Gastrocnemius medialis (tissue), 4 donors: Measurements from ENCODE around the gene CCBE1.

ENCODE experiments used
- POLR2A ChIP-seq, 2 donors: fragments of 450-650 bp; IDR thresholded peaks; one replicate each; pipeline ENCODE4 v1.6.1; 2017; ENCODE audit warnings: antibody characterized with exemption in 2 of 2, mild to moderate bottlenecking in 2 of 2, moderate library complexity in 2 of 2
- TF ChIP-seq, protein P1 (sequence below), 5 experiments: fragments of 450-650 bp in 3 of 5; fragments of 200-600 bp in 2 of 5; sonication (generic) in 2 of 5; IDR thresholded peaks in 4 of 5; conservative IDR thresholded peaks in 1 of 5; 1 replicate in 4 of 5; 2 replicates in 1 of 5; pipeline ENCODE4 v1.5.1; 2016 to 2019; ENCODE audit warnings: antibody characterized with exemption in 5 of 5, mild to moderate bottlenecking in 3 of 5, moderate library complexity in 3 of 5

DNA sequence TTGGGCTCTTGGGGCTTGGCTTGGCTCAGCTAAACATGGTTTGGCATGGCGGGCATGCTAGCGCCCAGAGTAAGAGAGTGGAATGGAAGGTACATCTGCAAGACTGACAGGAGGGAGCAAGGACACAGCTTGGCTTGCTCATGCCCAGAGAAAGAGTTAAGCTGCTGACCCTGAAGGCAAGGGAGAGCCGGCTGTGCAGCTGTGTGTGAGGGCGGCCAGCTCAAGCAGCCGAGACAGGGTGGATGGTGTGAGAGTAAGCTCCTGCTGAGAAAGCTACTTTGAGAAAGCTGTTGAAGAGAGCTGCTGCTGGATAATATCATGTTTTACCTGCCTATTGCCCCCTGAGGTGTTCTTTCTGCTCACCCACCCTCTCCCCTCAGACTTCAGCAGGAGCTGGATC, 135.6 kb downstream of the CCBE1 start:
- TF ChIP-seq POLR2A (IDR thresholded peaks at IDR 0.05), result no peak
- TF ChIP-seq, protein P1, sequence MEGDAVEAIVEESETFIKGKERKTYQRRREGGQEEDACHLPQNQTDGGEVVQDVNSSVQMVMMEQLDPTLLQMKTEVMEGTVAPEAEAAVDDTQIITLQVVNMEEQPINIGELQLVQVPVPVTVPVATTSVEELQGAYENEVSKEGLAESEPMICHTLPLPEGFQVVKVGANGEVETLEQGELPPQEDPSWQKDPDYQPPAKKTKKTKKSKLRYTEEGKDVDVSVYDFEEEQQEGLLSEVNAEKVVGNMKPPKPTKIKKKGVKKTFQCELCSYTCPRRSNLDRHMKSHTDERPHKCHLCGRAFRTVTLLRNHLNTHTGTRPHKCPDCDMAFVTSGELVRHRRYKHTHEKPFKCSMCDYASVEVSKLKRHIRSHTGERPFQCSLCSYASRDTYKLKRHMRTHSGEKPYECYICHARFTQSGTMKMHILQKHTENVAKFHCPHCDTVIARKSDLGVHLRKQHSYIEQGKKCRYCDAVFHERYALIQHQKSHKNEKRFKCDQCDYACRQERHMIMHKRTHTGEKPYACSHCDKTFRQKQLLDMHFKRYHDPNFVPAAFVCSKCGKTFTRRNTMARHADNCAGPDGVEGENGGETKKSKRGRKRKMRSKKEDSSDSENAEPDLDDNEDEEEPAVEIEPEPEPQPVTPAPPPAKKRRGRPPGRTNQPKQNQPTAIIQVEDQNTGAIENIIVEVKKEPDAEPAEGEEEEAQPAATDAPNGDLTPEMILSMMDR (IDR thresholded peaks at IDR 0.05 in 4 of 5, conservative IDR thresholded peaks at IDR 0.05 in 1 of 5), result no peak
